Measurements from ENCODE around the gene ITGB8.

GRCh38 chr7:20449176-20449575 is 118.5 kb downstream of the ITGB8 start:
- TF ChIP-seq CTCF (IDR thresholded peaks at IDR 0.05) (no peak), KAT7 (CRISPR knock-in tag; IDR thresholded peaks at IDR 0.05; ENCODE audit: borderline replicate concordance) (no peak), AFF4 (CRISPR knock-in tag; IDR thresholded peaks at IDR 0.05; ENCODE audit: borderline replicate concordance) (no peak), ZNF512 (CRISPR knock-in tag; IDR thresholded peaks at IDR 0.05; ENCODE audit: borderline replicate concordance) (no peak), TEAD4 (CRISPR knock-in tag; IDR thresholded peaks at IDR 0.05) (no peak)
